Liver (tissue), 9 donors: Measurements from ENCODE around the gene TTC21A. TPM values are rescaled to one million over a fixed set of nuclear protein-coding genes. Genes with fewer than 3 reads are reported as not detected.

ENCODE experiments used
- DNase-seq: peaks from one replicate; pipeline ENCODE4 v3.0.0-alpha.2; 2017; ENCODE audit warnings: low spot score
- H3K27ac ChIP-seq, 2 donors: one replicate each; pipeline ENCODE4 v1.7.0; 2013; ENCODE audit warnings: inconsistent platforms in 2 of 2, low read length in 2 of 2, control low read depth in 1 of 2, low read depth in 1 of 2, mild to moderate bottlenecking in 1 of 2
- H3K27me3 ChIP-seq, 4 donors: one replicate each; pipeline versions ENCODE4 v1.6.1 to v1.7.0; 2013; ENCODE audit warnings: low read length in 3 of 4, inconsistent platforms in 1 of 4, mild to moderate bottlenecking in 1 of 4, moderate library complexity in 1 of 4; ENCODE audit not compliant: control insufficient read depth in 4 of 4, insufficient read depth in 4 of 4
- H3K36me3 ChIP-seq, 4 donors: one replicate each; pipeline versions ENCODE4 v1.6.1 to v1.7.0; 2013; ENCODE audit warnings: low read length in 3 of 4, mild to moderate bottlenecking in 3 of 4, low read depth in 1 of 4, moderate library complexity in 1 of 4; ENCODE audit not compliant: control insufficient read depth in 4 of 4, insufficient read depth in 3 of 4
- H3K4me1 ChIP-seq, 4 donors: one replicate each; pipeline versions ENCODE4 v1.6.1 to v1.7.0; 2013; ENCODE audit warnings: low read length in 3 of 4, mild to moderate bottlenecking in 3 of 4, moderate library complexity in 1 of 4; ENCODE audit not compliant: control insufficient read depth in 4 of 4, insufficient read depth in 4 of 4
- H3K4me3 ChIP-seq, 3 donors: one replicate each; pipeline versions ENCODE4 v1.6.1 to v1.7.0; 2013; ENCODE audit warnings: low read length in 3 of 3, control low read depth in 1 of 3, low read depth in 1 of 3, mild to moderate bottlenecking in 1 of 3
- H3K9ac ChIP-seq, 2 donors: one replicate each; pipeline ENCODE4 v1.7.0; 2013; ENCODE audit warnings: low read length in 2 of 2, mild to moderate bottlenecking in 2 of 2, moderate library complexity in 2 of 2, control low read depth in 1 of 2, low read depth in 1 of 2
- H3K9me3 ChIP-seq, 4 donors: one replicate each; pipeline versions ENCODE4 v1.6.1 to v1.7.0; 2013; ENCODE audit warnings: low read length in 3 of 4; ENCODE audit not compliant: control insufficient read depth in 4 of 4
- EGR1 ChIP-seq, 2 donors: IDR thresholded peaks; 2 replicates each; pipeline ENCODE4 v1.6.1; 2016 to 2018; ENCODE audit warnings: antibody characterized with exemption in 2 of 2, low read depth in 2 of 2
- FOXA1 ChIP-seq: IDR thresholded peaks from 2 replicates; pipeline ENCODE4 v1.6.1; 2016; ENCODE audit warnings: antibody characterized with exemption
- FOXA2 ChIP-seq: IDR thresholded peaks from 2 replicates; pipeline ENCODE4 v1.6.1; 2016; ENCODE audit warnings: antibody characterized with exemption
- GABPA ChIP-seq, 2 donors: IDR thresholded peaks in 1 of 2; conservative IDR thresholded peaks in 1 of 2; 2 replicates each; pipeline ENCODE4 v1.6.1; 2016; ENCODE audit warnings: antibody characterized with exemption in 2 of 2, mild to moderate bottlenecking in 1 of 2, moderate library complexity in 1 of 2
- HNF4A ChIP-seq, 2 donors: conservative IDR thresholded peaks; 2 replicates each; pipeline ENCODE4 v1.6.1; 2016; ENCODE audit warnings: antibody characterized with exemption in 2 of 2, mild to moderate bottlenecking in 2 of 2
- JUND ChIP-seq, 2 donors: IDR thresholded peaks; 2 replicates each; pipeline ENCODE4 v1.6.1; 2016; ENCODE audit warnings: antibody characterized with exemption in 2 of 2
- NR2F2 ChIP-seq: IDR thresholded peaks from 2 replicates; pipeline ENCODE4 v1.6.1; 2016; ENCODE audit warnings: antibody characterized with exemption
- RAD21 ChIP-seq, 2 donors: IDR thresholded peaks; 2 replicates each; pipeline ENCODE4 v1.6.1; 2016; ENCODE audit warnings: antibody characterized with exemption in 2 of 2, mild to moderate bottlenecking in 2 of 2
- SP1 ChIP-seq: IDR thresholded peaks from 2 replicates; pipeline ENCODE4 v1.6.1; 2018; ENCODE audit warnings: antibody characterized with exemption, mild to moderate bottlenecking
- TAF1 ChIP-seq: conservative IDR thresholded peaks from 2 replicates; pipeline ENCODE4 v1.6.1; 2016; ENCODE audit warnings: antibody characterized with exemption, mild to moderate bottlenecking
- YY1 ChIP-seq: IDR thresholded peaks from 2 replicates; pipeline ENCODE4 v1.6.1; 2016; ENCODE audit warnings: antibody characterized with exemption, mild to moderate bottlenecking
- WGBS: extraction: QIAGEN DNeasy Blood & Tissue Kit; methylation state at CpG from one replicate; pipeline ENCODE4 v1.1.7; 2013; 5-methylcytosine and 5-hydroxymethylcytosine counted together
- polyA plus RNA-seq, 2 donors: library from polyadenylated mRNA; stranded (reverse) in 1 of 2; unstranded in 1 of 2; fragments of 200-250 nt in 1 of 2; fragments of >200 nt in 1 of 2; fragmentation: Nextera tagmentation in 1 of 2; extraction: Ambion mirVana in 1 of 2; gene quantifications; one replicate each; pipeline versions ENCODE4 v1.2.1 to v1.2.3, GENCODE V29; 2013 to 2015
- total RNA-seq, 2 donors: library from RNA; depleted of rRNA; stranded (reverse); fragments of >200 nt; gene quantifications; one replicate each; pipeline ENCODE4 v1.2.3, GENCODE V29; 2014
- TF ChIP-seq, protein P1 (sequence below): fragments of 150-350 bp; IDR thresholded peaks from 2 replicates; pipeline ENCODE4 v1.5.1; 2017; ENCODE audit warnings: improper control_type of control experiment, low read depth, low read length; ENCODE audit not compliant: missing input control
- TF ChIP-seq, protein P2 (sequence below): IDR thresholded peaks from 2 replicates; pipeline ENCODE4 v1.6.1; 2016; ENCODE audit warnings: antibody characterized with exemption, mild to moderate bottlenecking
- donor health status: healthy.
- donor health status: healthy.
- donor health status: healthy.
- donor health status: healthy.
- donor health status: healthy.

Gene TTC21A
- total and polyA plus RNA-seq, 4 donors = 0.28 to 3.3 (median 1.6) TPM

DNA sequence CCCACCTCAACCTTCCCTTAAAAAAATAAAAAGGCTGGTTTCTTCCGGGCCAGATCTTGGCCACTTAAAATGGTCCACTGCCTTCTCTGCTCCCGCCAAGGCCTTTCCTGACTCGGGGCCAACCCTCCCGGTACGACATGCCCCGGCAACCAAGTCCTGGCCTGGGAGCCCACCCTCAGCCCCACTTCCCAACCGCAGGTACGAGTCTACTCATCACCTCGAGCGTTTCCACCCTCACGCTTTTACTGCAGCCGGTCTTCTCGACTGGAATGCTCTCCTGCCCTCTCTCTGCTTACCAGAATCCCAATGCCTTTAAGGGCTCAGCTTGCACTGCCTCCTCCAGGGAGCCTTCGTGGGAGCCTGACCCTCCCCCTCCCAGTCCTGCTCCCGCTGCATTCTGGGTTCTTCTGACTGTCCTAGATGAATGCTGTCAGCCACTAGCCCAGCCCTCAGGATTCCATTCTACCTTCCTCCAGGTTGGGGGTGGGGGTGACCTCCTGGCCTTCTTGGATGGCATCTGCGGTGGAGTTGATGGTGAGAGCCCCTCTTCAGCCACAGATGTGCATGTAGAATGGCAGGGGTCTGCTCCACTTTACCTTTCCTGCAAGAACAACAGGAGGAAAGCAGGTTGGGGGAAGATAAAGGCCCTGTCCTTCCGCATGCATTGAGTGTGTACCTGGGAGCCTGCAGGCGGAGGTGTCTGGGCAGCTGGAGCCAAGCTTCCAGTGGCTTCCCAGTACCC is 47.0 kb downstream of the TTC21A start:
- H3K4me1 ChIP-seq = peaks cover 14 to 45% (median 29%) of the 10 kb centered on the region in 4 donors
- no peak for DNase-seq
- H3K9ac ChIP-seq = no peak overlapping the region

DNA sequence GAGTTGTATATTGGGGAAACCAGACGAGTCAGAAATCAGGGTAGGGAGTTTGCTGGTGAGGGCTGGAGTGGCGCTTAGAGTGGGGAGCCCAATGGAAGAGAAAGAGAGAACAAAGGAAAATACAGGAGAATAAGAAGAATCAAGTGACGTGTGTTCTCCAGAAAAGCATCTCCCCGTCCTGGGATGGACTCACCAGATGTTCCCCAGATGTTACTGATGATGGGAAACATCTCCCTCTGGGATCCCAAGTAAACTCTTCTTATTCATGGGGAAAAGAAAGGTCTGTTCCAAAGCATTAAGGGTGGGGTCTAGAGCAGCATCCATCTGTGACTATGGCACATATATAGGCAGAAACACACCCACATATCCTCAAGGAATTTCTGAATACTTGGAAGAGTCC is 48.9 kb downstream of the TTC21A start:
- Histone ChIP-seq H3K27me3 (no peaks in the 10 kb centered on the region), H3K9me3 (no peaks in the 10 kb centered on the region), H3K27ac (no peak overlapping the region), H3K36me3 (no peaks in the 10 kb centered on the region), H3K9ac (no peak overlapping the region), H3K4me3 (no peak overlapping the region), H3K4me1 (peaks cover 6 to 35% (median 12%) of the 10 kb centered on the region in 4 donors)
- no peak for DNase-seq
- WGBS = 93% methylated on average over 4 of the region's 4 CpGs
- TF ChIP-seq EGR1 (IDR thresholded peaks at IDR 0.05; ENCODE audit: low read depth in 2 of 2) (no peak), TAF1 (no peak), YY1 (no peak), FOXA1 (no peak), HNF4A (conservative IDR thresholded peaks at IDR 0.05) (no peak), JUND (IDR thresholded peaks at IDR 0.05) (no peak), NR2F2 (no peak), GABPA (IDR thresholded peaks at IDR 0.05 in 1 of 2, conservative IDR thresholded peaks at IDR 0.05 in 1 of 2) (no peak), SP1 (no peak), FOXA2 (no peak)
- TF ChIP-seq, protein P1, sequence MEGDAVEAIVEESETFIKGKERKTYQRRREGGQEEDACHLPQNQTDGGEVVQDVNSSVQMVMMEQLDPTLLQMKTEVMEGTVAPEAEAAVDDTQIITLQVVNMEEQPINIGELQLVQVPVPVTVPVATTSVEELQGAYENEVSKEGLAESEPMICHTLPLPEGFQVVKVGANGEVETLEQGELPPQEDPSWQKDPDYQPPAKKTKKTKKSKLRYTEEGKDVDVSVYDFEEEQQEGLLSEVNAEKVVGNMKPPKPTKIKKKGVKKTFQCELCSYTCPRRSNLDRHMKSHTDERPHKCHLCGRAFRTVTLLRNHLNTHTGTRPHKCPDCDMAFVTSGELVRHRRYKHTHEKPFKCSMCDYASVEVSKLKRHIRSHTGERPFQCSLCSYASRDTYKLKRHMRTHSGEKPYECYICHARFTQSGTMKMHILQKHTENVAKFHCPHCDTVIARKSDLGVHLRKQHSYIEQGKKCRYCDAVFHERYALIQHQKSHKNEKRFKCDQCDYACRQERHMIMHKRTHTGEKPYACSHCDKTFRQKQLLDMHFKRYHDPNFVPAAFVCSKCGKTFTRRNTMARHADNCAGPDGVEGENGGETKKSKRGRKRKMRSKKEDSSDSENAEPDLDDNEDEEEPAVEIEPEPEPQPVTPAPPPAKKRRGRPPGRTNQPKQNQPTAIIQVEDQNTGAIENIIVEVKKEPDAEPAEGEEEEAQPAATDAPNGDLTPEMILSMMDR = no peak
- TF ChIP-seq, protein P2, sequence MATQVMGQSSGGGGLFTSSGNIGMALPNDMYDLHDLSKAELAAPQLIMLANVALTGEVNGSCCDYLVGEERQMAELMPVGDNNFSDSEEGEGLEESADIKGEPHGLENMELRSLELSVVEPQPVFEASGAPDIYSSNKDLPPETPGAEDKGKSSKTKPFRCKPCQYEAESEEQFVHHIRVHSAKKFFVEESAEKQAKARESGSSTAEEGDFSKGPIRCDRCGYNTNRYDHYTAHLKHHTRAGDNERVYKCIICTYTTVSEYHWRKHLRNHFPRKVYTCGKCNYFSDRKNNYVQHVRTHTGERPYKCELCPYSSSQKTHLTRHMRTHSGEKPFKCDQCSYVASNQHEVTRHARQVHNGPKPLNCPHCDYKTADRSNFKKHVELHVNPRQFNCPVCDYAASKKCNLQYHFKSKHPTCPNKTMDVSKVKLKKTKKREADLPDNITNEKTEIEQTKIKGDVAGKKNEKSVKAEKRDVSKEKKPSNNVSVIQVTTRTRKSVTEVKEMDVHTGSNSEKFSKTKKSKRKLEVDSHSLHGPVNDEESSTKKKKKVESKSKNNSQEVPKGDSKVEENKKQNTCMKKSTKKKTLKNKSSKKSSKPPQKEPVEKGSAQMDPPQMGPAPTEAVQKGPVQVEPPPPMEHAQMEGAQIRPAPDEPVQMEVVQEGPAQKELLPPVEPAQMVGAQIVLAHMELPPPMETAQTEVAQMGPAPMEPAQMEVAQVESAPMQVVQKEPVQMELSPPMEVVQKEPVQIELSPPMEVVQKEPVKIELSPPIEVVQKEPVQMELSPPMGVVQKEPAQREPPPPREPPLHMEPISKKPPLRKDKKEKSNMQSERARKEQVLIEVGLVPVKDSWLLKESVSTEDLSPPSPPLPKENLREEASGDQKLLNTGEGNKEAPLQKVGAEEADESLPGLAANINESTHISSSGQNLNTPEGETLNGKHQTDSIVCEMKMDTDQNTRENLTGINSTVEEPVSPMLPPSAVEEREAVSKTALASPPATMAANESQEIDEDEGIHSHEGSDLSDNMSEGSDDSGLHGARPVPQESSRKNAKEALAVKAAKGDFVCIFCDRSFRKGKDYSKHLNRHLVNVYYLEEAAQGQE = no peak

More for the DNA sequence above, 47.0 kb downstream of the TTC21A start:
- Histone ChIP-seq H3K27me3 (no peaks in the 10 kb centered on the region), H3K36me3 (peaks cover 0 to 2% (median 0%) of the 10 kb centered on the region in 4 donors), H3K4me3 (peak overlapping the region; percentile 23 to 83 (median 29)), H3K27ac (peak overlapping the region; percentile 33 to 83), H3K9me3 (no peaks in the 10 kb centered on the region)
- 59% methylated on average over 18 of the region's 18 CpGs for WGBS
- TF ChIP-seq YY1 (peak; percentile 52), RAD21 (IDR thresholded peaks at IDR 0.05) (peak in 1 of 2 donors; percentile 4), GABPA (IDR thresholded peaks at IDR 0.05 in 1 of 2, conservative IDR thresholded peaks at IDR 0.05 in 1 of 2) (no peak)
